ENCODE data around the gene PARD3. TPM values are rescaled to one million over a fixed set of nuclear protein-coding genes. Genes with fewer than 3 reads are reported as not detected.

The PARD3 gene
- total RNA-seq, 1 experiment from 2014 or later, result 154 TPM

- DNase-seq (no peak), ATAC-seq (no peak)
- no peaks in the 10 kb centered on the region for H4K20me1 ChIP-seq (ENCODE audit: low read length)
- no peaks in the 10 kb centered on the region for H3K79me2 ChIP-seq (ENCODE audit: low read length)
- 0 out of 2 replicates have a peak, but pooled peaks cover 4% of the 10 kb centered on the region for H3K9me2 ChIP-seq (replicated peaks; ENCODE audit: low read length)
- no peaks in the 10 kb centered on the region for H3K27me3 ChIP-seq (ENCODE audit: low read length)
- H3K4me2 ChIP-seq (ENCODE audit: low read length), result no peak overlapping the region
- ChIA-PET CTCF (no interaction called here), POLR2A (ENCODE audit: unreplicated experiment) (no interaction called here)
- no peak overlapping the region for H3K4me3 ChIP-seq (ENCODE audit: low read length)
- no peak overlapping the region for H2AFZ ChIP-seq (ENCODE audit: low read length)
- intact Hi-C loops (cut with micrococcal nuclease), result no loop called here
- no peaks in the 10 kb centered on the region for H3F3A ChIP-seq (ENCODE audit: low read length, unreplicated experiment)
- H3K4me1 ChIP-seq (ENCODE audit: insufficient read depth, low read length), result peaks cover 14% of the 10 kb centered on the region
- H3K9ac ChIP-seq (ENCODE audit: low read length), result no peak overlapping the region
- no peaks in the 10 kb centered on the region for H3K36me3 ChIP-seq (ENCODE audit: low read depth, low read length)
- H3K9me3 ChIP-seq (ENCODE audit: low read length), result no peaks in the 10 kb centered on the region
- TF ChIP-seq EZH2 (IDR thresholded peaks at IDR 0.05; ENCODE audit: low read length, unreplicated experiment) (no peak), EZH2phosphoT487 (IDR thresholded peaks at IDR 0.05; ENCODE audit: borderline replicate concordance, low read length) (no peak), CTCF (conservative IDR thresholded peaks at IDR 0.05; ENCODE audit: low read depth, low read length) (no peak)
- no TSS peak for BruUV-seq (replicated peaks)
- H3K27ac ChIP-seq (ENCODE audit: low read length), result no peak overlapping the region
Observed at GRCh38 chr10:34150103-34150502, 665.0 kb downstream of the PARD3 start.

- ATAC-seq, result no peak
Observed at GRCh38 chr10:34148305-34148657, 666.8 kb downstream of the PARD3 start.

More at GRCh38 chr10:34148305-34148657, 666.8 kb downstream of the PARD3 start:
- intact Hi-C loops (cut with micrococcal nuclease), result no loop called here
- Histone ChIP-seq H3K4me3 (ENCODE audit: low read length) (no peak overlapping the region), H3K9ac (ENCODE audit: low read length) (no peak overlapping the region), H3F3A (ENCODE audit: low read length, unreplicated experiment) (no peaks in the 10 kb centered on the region), H3K79me2 (ENCODE audit: low read length) (no peaks in the 10 kb centered on the region), H3K9me3 (ENCODE audit: low read length) (no peaks in the 10 kb centered on the region), H3K4me2 (ENCODE audit: low read length) (no peak overlapping the region), H2AFZ (ENCODE audit: low read length) (no peak overlapping the region), H3K9me2 (replicated peaks; ENCODE audit: low read length) (0 out of 2 replicates have a peak, but pooled peaks cover 4% of the 10 kb centered on the region), H3K27me3 (ENCODE audit: low read length) (no peaks in the 10 kb centered on the region), H3K27ac (ENCODE audit: low read length) (no peak overlapping the region), H4K20me1 (ENCODE audit: low read length) (no peaks in the 10 kb centered on the region), H3K36me3 (ENCODE audit: low read depth, low read length) (no peaks in the 10 kb centered on the region), H3K4me1 (ENCODE audit: insufficient read depth, low read length) (peaks cover 14% of the 10 kb centered on the region)
- DNase-seq, result no peak
- ChIA-PET POLR2A (ENCODE audit: unreplicated experiment) (interaction anchor here (0.6 kb wide), 1 partner anchor 352 kb away, joined by 3 read pairs; no protein-coding TSS in a partner anchor), CTCF (no interaction called here)
- TF ChIP-seq EZH2phosphoT487 (IDR thresholded peaks at IDR 0.05; ENCODE audit: borderline replicate concordance, low read length) (no peak), CTCF (conservative IDR thresholded peaks at IDR 0.05; ENCODE audit: low read depth, low read length) (no peak), EZH2 (IDR thresholded peaks at IDR 0.05; ENCODE audit: low read length, unreplicated experiment) (no peak)
- no TSS peak for BruUV-seq (replicated peaks)
